IPS DF 19.7 (cell line): ENCODE results near the gene SYNGR1.
A peak's percentile ranks its signal among the peaks of the same experiment; 100 is the strongest.
"Not testable (repeated sequence)": the region's sequence is repeated elsewhere in the genome, so short reads cannot be mapped to it uniquely, and the experiment has no call there.

Experiments
- DNase-seq: peaks from one replicate; pipeline ENCODE4 v3.0.0-alpha.2; 2013; ENCODE audit warnings: low read depth, low spot score

Gene SYNGR1

GRCh38 chr22:39316440-39317083, 33.2 kb upstream of the SYNGR1 start:
- no peak for DNase-seq

GRCh38 chr22:39317084-39317774, 32.6 kb upstream of the SYNGR1 start:
- no peak for DNase-seq

GRCh38 chr22:39317775-39318506, 31.9 kb upstream of the SYNGR1 start:
- no peak for DNase-seq

GRCh38 chr22:39318507-39319283, 31.1 kb upstream of the SYNGR1 start:
- no peak for DNase-seq

- peak; percentile 95 for DNase-seq
Measured at GRCh38 chr22:39319284-39320022, 30.3 kb upstream of the SYNGR1 start, which contains the start of gene RPL3. TSS of gene RPL3 (minus strand) at chr22:39319623. CDS start at chr22:39319597, 26 bp downstream.

GRCh38 chr22:39320616-39321029, 29.2 kb upstream of the SYNGR1 start:
- not testable (repeated sequence) for DNase-seq

GRCh38 chr22:39325392-39325932, 24.3 kb upstream of the SYNGR1 start:
- no peak for DNase-seq

- DNase-seq = no peak
Measured at GRCh38 chr22:39327995-39328754, 21.6 kb upstream of the SYNGR1 start.

GRCh38 chr22:39330553-39330952, 19.2 kb upstream of the SYNGR1 start:
- not testable (repeated sequence) for DNase-seq

- DNase-seq = no peak
Measured at GRCh38 chr22:39332441-39333064, 17.2 kb upstream of the SYNGR1 start.

GRCh38 chr22:39336411-39336810, 13.4 kb upstream of the SYNGR1 start:
- no peak for DNase-seq

GRCh38 chr22:39339775-39340174, 10.0 kb upstream of the SYNGR1 start:
- DNase-seq = not testable (repeated sequence)

- no peak for DNase-seq
Measured at GRCh38 chr22:39341179-39341578, 8.6 kb upstream of the SYNGR1 start.

- peak; percentile 50 for DNase-seq
Measured at GRCh38 chr22:39343259-39344045, 6.3 kb upstream of the SYNGR1 start.

- no peak for DNase-seq
Measured at GRCh38 chr22:39344046-39344390, 5.8 kb upstream of the SYNGR1 start.

- DNase-seq = no peak
Measured at GRCh38 chr22:39345231-39345630, 4.6 kb upstream of the SYNGR1 start.

GRCh38 chr22:39348909-39349505, 784 bp upstream of the SYNGR1 start:
- no peak for DNase-seq

GRCh38 chr22:39349506-39349966, 255 bp upstream of the SYNGR1 start:
- no peak for DNase-seq
